NCI-H2227 (cell line): ENCODE data around the gene FEM1B.

ENCODE experiments used
- DNase-seq: peaks from one replicate; lab custom pipeline; 2025; ENCODE audit not compliant: unreplicated experiment; lab: John Stamatoyannopoulos, UW

The FEM1B gene

DNA sequence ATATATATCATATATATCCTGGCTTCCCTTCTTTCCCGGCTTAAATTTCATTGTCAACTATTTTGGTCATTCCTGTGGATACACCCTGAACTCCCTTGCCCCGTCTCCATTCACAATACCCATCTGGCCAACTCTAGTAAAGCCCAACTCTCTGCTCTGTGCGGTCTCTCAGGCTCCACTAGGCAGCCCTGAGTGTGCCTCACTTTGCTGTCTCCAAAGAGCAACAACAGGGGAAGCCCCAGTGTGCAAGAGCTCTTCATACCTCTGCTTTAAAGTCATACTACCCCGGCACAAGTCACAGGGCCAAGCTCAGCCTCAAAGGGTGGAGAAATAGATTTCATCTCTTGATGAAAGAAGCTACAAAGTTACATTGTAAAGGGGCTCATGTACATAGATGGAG is 18.9 kb upstream of the FEM1B start:
- no peak for DNase-seq

DNA sequence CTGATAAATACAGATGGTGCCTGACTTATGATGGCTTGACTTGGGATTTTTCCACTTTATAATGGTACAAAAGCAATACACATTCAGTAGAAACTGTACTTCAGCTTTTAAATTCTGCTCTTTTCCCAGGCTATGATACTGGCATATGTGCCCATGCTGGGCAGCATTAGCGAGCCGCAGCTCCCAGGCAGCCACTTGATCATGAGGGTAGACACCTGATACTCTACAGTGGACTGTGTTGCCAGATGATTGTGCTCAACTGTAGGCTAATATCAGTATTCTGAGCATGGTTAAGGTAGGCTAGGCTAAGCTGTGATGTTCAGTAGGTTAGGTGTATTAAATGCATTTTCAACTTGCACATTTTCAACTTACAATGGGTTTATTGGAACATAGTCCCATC is 17.7 kb upstream of the FEM1B start:
- DNase-seq, result no peak

DNA sequence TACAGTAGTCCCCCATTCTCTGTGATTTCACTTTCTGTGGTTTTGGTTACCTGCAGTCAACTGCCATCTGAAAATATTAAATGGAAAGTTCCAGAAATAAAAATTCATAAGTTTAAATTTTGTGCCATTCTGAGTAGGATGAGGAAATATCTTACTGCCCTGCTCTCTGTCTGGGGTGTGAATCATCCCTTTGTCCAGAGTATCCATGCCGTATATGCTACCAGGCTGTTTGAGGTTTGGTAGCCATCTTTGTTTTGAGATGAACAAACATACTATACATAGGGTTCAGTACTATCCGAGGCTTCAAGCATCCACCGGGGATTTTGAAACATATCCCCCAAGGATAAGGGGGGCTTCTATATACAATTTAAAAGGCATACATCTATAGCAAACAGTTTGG is 16.3 kb upstream of the FEM1B start:
- no peak for DNase-seq

DNA sequence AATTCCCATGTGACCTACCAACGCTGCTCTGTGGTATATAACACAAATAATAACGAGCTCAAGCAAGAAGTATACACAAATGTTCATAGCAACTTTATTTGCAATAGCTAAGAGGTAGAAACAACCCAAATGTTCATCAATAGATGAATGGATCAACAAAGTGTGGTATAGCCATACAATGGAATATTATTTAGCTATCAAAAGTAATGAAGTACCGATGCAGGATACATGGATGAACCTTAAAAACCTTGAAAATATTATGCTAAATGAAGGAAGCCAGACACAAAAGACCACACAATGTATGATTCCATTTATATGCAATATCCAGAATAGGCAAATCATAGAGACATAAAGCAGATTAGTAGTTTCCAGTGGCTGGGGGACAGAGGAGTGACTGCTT is 15.6 kb upstream of the FEM1B start:
- no peak for DNase-seq

DNA sequence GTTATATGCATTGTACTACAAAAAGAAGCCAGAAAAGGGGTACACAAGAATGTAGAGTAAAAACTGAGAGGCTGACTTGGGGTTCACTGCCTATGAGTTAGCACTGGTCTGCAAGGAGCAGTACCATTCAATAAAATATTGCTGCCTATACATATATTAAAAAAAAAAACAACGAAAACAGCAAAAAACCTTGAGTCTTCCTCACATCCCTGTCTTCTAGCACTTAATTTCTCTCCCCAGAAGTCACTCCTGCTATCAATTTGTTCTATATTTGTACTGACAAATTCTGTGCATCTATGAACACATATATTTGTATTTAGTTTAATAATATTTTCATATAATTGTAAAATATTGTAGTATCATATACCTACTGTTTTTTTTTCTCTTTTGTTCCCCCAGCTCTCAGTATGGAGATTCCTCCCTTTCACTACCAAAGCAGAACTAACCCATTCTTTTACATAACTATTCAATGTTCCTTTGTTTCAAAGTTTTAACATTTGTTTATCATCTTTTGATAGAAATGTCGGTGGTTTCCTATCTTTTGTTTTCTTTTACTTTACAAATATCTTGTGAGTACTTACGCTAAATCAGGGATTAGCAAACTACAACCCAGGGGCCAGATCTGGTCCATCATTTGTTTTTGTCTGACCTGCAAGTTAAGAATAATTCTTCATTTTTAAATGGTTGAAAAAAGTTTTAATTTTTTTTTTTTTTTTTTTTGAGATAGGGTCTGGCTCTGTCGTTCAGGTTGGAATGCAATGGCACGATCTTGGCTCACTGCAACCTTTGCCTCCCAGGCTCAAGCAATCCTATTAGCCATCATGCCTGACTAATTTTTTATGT is 14.8 kb upstream of the FEM1B start:
- DNase-seq, result no peak

DNA sequence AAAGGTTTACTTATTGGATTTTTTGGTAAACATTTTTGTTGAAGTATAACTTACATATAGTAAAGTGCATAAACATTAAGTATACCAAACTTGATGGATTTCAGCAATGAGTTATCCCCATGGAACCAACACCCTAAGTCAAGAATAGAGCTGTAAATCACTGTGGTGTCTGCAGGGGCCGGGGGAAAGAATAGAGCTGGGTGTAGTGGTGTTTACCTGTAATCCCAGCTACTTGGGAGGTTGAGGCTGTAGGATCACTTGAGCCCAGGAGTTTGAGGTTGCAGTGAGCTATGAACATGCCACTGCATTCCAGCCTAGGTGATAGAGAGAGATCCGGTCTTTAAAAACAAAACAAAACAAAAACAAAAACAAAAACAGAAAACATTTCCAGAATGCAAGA is 13.3 kb upstream of the FEM1B start:
- DNase-seq, result no peak

DNA sequence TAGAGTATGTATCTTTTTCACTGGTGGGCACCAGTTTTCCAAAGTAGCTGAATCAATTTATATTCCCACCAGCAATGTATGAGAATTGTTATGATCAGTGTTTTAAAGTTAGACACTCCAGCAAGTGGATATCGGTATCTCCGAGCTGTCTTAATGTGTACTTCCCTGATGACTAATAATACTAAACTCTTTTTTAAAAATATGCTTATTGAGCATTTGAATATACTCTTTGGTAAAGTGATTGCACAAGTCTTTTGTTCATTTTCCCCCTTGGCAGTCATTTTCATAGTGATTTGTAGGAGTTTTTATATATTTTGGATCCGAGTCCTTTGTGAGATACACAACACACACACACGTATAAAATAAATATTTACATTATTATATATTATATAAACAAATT is 12.5 kb upstream of the FEM1B start:
- no peak for DNase-seq

DNA sequence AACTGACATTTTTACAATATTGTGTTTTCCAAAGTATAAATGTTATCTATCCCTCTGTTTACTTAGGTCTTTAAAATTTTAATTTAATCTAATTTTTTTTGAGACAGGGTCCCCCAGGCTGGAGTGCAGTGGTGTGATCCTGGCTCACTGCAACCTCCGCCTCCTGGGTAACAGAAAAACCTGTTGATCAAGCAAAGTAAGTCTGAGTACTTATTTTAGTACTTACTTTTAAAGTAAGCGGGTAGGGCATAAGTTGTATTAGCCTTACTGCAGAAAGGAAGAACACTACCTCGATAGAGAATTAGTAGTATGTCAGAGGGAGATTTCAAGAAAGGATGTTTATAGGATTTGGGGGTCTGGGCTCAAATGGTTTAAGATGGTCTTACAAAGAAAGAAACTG is 11.9 kb upstream of the FEM1B start:
- DNase-seq, result no peak

DNA sequence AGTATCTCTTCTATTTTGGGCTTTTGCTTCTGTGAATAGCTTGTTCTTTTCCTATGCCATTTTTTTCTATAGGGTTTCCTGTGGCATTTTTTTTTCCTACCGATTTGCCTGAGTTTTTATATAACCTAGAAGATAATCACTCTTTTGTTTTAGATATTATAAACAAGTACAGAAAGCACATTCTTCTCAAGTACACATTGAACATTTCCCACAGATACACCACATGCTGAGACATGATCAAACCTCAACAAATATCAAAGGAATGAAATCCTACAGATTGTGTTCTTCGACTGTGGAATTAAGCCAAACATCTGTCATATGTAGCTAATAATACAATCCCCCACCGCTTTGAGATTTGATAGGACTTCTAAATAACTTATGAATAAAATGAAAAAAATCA is 9.1 kb upstream of the FEM1B start:
- DNase-seq, result no peak

DNA sequence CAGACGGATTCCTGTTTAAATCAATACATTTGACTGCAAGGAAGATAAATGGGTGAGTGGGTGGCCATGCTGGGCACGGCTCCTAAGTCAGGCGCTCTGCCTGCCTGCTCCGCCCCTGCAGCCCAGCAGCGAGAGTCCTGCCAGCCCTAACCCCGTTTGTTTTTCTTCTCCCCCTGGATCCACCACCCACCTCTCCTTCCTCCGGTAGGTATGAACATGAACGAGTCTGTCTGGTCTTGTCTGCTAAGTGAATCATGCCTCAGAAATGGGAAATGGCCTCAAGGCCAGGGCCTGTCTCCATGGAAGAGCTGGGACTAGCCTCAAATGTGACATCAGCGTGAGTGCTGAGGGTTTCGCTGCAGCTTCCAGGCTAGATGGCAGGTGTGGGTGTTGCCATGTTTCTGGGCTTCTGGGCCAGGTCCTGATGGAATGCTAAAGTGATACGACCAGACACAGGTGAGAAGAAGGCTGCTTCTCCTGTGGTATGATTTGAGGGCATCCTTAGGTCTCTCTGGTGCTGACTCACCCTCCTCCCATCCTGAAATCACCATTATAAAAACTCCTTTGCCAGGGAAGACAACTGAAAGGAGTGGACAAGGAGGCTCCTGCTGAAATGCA is 5.6 kb upstream of the FEM1B start:
- DNase-seq, result peak; percentile 42

DNA sequence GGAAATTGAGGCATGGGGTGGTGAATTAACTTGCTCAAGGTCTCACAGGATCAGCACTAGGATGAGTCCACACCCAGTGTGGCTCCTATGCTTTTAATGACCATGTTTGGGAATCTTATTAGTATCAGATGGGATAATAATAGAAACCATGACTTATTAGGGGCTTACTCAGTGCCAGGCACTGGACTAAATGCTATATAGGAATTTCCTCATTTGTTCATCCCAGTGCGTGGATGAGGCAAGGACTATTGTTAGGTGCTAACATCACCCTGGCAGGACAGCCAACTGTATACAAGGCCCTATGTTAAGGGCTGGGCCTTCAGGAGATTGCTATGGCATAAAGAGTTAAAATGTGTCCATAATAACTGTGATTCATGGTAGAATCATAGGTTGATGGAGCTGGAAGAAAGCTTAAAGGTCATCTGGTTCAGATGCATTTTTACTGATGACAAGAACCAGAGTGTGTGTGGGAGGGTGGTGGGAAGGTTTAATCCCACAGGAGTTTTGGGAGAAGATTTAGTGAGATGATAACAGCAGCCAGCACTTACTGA is 4.7 kb upstream of the FEM1B start:
- no peak for DNase-seq

DNA sequence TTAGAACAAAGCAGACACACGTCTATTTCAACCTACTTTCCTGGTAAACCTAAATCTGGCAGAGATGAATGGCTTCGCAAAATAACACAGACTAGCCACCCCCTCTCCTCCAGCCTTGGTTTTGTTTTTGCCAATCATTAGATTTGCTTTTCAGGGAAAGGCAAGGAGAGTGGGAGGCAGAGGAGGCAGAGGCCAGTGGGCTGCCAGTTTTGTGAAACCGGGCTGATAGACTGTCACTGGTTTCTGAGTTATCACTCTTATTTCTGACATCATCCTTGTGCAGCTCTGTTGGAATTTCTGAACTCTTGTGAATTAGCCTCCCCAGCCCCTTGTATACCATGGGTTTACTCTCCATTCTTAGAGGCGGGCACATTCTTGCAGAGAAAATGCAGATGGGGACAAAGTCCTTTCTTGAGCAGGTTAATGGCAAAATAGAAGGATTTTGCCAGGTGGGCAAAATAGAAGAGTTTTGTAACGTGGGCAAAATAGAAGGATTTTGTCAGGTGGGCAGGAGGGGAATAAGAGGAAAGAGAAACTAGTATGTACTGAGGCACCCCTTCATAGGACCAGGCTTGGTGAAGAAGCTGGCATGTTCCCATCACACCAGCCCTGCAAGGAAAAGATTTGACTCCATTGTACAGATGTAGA is 3.2 kb upstream of the FEM1B start:
- no peak for DNase-seq

DNA sequence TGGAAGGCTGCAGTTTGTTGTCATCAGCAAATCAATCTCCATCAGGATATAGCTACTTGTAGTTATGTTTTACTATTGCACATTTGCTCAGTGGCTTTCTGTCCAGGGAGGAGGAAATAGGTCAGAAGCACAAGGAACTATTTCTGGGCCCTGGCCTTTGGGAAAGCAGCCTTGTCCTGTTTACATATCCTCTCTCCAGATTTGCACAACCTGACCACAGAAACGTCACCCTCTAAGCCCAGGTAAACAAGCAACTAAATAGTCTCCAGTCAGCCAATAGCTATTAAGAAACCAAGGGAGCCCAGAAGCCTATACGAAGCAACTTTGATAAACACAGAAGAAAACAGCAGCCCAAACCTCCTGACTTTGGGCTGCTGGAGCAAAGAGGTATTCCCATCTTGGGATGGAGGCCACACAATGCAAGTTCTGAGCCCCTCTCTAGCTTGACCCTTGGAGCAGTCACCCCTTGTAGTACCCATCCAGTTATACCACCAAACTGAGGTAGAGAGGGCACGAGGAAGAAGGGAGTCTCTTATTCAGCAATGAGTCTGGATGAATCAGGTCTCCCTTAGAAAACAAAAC is 2.3 kb upstream of the FEM1B start:
- DNase-seq, result no peak

DNA sequence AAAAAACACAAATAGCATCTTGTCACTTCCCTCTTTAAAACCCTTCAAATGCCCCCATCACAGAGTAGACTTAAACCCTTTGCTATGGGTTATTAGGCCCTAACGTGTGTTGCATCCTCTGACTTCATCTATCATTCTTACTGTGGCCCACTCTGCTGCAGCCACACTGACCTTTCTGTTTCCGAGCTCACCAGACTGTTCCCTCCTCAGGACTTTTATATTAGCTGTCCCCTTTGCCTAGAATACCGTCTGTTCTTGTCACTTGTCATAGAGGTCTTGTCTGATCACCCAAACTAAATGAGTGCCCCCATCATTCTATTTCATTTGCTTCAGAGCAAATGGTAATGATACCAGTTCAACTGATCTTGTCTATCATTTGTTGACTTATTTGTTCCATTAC is 877 bp upstream of the FEM1B start:
- no peak for DNase-seq

DNA sequence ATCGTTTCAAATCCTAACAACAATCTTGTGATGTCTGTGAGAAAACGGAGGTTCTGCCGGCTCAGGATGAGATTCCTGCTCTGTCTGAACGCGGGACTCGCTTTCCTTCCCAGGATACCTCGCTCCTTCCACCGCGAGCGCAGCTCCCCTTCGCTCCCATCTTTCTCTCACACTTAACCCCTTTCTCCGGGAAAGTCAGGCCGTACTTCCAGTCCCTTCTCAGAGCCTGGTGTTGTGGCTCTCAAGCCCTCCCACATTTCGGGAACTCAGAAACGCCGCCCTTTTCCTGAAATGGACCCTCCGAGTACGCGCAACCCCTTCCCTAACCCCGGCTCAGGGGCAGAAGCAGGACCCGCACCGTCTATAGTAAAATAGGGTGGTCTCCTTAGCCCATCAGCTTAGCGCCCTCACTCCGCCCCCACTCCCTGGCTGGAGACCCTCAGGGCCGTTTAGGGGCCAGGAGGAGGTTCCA is 378 bp upstream of the FEM1B start:
- DNase-seq, result peak; percentile 76

DNA sequence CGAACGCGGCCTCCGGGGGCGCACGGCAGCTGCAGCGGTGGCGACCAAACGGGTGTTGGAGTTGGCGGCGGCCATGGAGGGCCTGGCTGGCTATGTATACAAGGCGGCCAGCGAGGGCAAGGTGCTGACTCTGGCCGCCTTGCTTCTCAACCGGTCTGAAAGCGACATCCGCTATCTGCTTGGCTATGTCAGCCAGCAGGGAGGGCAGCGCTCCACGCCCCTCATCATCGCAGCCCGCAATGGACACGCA is 725 bp downstream of the FEM1B start:
- no peak for DNase-seq

DNA sequence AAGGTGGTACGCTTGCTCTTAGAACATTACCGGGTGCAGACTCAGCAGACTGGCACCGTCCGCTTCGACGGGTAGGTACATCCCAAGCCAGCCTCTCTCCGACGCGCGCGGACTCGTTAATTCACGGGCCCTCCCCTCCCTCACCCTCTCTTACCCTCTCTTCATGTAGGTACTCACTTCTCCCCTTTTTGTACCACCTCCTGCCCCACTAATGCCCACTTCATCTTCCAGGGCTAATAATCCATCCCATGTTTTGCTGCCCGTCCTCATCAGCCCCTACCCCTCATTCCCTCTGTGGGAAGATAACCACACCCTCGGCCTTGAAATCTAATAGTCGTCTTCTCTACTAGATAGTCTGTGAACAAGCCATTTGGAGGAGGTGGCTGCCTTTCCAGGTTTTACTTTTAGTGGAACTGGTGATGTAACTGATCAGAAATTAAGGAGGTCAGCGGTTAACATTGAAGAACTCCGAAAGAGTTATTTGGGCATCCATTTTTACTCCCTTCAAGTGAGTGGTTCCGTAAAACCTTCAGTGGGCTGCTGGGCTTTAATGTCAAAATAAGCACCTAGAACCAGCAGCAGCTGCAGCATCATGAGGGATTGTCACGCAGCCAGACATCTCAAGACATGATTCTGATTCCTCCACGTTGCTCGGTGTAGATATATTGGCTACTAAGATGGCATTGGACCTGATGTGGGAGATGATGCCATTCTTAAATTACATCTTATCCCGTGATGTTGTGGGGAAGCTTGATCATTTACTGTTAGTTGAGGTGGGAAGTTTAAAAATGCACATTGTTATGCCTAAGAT is 1.3 kb downstream of the FEM1B start:
- DNase-seq, result peak; percentile 40

DNA sequence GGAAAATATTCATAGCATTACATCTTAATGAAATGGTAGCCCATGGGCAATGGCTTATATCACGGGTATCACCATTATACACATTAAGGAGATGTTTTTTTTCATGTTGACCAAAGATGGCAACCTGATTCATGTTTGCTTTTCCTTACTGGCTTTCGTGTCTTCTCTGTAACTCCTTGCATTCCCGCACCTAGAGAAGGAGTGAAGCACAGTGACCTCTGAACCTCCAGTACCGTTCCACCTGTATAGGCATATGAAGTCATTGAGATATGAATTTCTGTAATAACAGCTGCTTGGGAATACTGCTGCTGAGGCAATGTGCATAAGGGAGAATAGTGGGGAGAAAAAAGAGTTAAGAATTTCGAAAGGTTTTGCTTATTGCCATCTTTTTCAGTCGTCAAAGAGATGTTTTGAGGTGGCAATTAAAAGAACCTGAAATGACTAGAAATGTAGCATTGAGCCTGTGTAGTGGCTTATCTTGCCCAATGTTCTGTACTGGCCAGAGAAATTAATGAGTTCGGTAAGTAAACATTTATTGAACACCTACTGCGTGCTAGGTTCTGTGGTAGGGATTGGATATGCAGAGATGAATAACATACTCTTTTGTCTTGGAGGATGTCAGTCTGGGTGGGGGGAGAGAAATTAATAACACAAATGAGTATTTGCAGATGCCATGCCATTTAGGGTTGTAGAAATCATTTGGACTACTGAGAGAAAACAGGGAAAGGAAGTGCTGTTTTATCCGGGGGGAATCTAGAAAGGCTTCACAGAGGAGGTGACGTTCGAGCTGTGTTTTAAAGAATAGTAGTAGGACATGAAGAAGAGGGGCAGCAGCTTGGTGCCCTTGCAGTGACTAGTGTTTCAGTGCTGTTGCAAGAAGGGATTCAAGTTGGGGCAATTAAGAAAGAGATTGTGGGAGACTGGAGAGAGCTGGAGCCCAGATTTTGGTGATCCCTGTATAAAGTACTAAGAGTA is 2.5 kb downstream of the FEM1B start:
- no peak for DNase-seq

DNA sequence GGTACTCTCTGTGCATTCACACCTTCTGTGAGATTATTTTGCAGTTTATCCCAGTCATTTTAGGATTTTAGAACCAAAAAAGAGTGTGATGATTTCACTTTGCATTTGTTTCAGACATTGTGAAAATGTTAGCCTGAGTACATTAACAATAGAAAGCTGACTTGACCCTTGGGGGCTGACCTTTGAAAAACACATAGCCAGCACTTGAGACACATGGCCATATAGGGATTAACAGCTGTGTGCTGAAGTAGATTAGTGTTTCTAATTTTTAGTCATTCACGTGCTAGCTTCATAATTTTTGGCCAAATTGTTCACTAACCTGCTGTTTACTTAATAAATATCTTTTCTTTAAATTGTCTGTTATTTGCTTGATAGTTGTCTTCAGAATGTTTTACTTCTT is 3.5 kb downstream of the FEM1B start:
- no peak for DNase-seq

DNA sequence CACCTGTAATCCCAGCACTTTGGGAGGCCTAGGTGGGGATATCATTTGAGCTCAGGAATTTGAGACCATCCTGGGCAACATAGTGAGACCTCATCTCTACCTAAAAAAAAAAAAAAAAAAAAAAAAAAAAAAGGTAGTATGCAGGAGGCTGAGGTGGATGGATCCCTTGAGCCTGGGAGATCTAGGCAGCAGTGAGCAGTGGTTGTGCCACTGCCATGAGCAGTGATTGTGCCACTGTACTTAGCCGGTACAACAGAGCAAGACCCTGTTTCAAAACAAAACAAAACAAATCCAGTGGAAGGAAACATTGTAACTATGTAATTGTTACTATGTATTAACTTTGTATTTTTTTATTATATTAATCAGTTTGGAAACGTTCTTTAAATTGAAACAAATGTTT is 5.9 kb downstream of the FEM1B start:
- DNase-seq, result no peak
